GM12865 (cell line): Measurements from ENCODE around the gene CRAMP1.

Source experiments
- DNase-seq: peaks from one replicate; pipeline ENCODE4 v3.0.0; 2010; ENCODE audit warnings: low read depth
- H3K4me3 ChIP-seq: 2 replicates; pipeline ENCODE4 v1.5.1; 2011; ENCODE audit warnings: mild to moderate bottlenecking, low read depth, low read length, control low read depth
- TF ChIP-seq, protein P1 (sequence below): IDR thresholded peaks from 2 replicates; pipeline ENCODE4 v1.5.1; 2011; ENCODE audit warnings: low read length, control low read depth, low read depth, inconsistent platforms; ENCODE audit not compliant: insufficient read depth; ENCODE audit errors: missing control alignments

Gene CRAMP1

DNA sequence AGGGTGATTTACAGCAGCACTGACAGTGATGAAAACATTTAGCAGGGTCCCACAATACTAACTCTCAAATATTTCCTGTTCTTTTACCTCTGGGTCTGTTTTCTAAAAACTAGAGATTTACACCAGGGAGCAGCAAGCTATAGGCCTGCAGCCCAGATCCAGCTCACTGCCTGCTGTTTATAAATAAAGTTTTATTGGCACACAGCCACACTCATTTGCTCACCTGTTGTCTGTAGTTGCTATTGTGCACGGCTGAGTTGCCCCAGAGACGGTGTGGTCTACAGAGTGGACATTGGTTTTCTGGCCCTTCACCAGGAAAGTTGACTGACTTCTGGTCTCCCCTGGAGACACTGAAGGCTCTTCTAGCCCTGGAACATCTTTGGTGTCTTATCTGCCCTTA is 49.7 kb downstream of the CRAMP1 start:
- H3K4me3 ChIP-seq = no peak overlapping the region
- TF ChIP-seq, protein P1, sequence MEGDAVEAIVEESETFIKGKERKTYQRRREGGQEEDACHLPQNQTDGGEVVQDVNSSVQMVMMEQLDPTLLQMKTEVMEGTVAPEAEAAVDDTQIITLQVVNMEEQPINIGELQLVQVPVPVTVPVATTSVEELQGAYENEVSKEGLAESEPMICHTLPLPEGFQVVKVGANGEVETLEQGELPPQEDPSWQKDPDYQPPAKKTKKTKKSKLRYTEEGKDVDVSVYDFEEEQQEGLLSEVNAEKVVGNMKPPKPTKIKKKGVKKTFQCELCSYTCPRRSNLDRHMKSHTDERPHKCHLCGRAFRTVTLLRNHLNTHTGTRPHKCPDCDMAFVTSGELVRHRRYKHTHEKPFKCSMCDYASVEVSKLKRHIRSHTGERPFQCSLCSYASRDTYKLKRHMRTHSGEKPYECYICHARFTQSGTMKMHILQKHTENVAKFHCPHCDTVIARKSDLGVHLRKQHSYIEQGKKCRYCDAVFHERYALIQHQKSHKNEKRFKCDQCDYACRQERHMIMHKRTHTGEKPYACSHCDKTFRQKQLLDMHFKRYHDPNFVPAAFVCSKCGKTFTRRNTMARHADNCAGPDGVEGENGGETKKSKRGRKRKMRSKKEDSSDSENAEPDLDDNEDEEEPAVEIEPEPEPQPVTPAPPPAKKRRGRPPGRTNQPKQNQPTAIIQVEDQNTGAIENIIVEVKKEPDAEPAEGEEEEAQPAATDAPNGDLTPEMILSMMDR = no peak
- DNase-seq = no peak

DNA sequence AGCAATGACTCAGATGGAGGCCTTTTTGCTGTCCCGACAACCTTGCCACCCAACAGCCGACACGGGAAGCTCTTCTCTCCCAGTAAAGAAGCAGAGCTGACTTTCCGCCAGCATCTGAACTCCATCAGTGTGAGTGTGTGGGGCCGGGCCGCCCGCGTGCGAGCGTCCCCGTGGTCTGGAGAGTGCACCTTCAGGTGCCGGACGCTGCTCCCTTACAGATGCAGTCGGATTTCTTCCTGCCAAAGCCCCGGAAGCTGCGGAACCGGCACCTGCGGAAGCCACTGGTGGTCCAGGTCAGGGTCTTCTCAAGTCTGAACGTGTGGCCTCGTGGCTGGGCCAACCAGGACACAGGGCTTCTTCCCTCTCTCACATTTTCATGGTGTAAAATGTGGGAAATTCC is 50.4 kb downstream of the CRAMP1 start:
- TF ChIP-seq, protein P1 = no peak
- DNase-seq = no peak
- H3K4me3 ChIP-seq = no peak overlapping the region

DNA sequence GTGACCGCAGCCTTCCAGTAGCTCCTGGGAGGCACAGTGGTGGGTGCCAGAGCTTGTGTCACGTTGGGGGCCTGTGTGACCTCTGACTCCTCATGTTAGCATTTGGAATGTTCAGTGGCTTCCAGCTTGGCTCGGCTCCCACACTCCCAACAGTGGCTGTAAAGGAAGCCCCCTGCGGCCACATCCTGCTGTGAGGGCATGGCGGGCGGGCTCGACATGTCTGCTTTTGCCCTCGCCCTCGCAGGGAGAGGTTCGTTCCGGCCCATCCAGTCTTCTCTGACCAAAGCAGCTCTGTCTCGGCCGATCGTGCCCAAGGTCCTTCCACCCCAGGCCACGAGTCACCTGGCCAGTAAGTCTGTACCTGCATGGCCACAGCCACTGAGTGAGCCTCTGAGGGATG is 53.7 kb downstream of the CRAMP1 start:
- TF ChIP-seq, protein P1 = no peak
- no peak for DNase-seq
- no peak overlapping the region for H3K4me3 ChIP-seq

DNA sequence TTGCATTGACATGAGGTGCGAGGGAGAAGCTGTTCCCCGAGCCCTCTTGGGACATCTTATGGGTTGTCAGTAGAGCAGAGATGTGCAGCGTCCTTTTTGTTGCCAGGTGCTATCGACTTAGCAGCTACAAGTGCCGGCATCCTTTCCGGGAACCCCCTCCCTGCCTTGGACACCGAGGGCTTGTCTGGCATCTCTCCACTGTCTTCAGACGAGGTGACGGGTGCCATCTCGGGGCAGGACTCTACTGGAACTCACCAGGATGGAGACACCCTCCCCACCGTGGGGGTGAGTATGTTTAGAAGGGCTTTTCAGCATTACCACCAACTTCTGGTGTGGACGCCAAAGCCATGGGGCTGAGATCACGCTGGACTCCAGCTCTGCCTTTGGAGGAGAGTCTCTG is 54.2 kb downstream of the CRAMP1 start:
- DNase-seq = no peak
- TF ChIP-seq, protein P1 = no peak
- no peak overlapping the region for H3K4me3 ChIP-seq

DNA sequence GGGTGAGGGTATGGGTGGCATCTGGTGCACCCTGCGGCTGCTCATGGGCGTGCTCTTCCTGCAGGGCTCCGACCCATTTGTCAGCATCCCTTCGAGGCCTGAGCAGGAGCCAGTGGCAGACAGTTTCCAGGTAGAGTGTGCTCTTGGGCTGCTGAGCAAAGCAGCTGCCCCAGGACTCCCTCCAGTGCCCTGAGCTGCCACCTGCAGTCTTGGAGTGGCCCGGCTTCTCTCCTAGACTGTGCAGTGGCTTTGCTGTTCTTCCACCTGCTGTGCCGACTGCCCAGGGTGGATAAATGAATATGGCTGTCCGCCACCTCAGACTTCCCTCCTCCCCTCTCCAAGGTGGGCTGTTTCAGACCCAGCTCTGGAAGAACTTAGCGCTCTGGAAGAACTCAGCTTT is 55.1 kb downstream of the CRAMP1 start:
- DNase-seq = no peak
- TF ChIP-seq, protein P1 = no peak
- no peak overlapping the region for H3K4me3 ChIP-seq

DNA sequence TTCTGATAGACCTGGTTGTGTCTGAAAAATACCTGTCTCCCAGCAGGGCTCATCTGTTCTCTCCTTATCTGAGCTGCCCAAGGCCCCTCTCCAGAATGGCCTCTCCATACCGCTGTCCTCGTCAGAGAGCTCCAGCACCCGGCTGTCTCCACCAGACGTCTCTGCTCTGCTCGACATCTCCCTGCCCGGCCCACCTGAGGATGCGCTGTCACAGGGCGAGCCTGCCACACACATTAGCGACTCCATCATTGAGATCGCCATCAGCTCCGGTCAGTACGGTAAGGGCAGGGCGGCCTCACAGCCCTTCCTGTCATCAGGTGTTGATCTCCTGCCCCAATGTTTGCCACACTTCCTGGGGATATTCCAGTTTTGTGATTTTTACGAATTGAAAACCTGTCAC is 55.8 kb downstream of the CRAMP1 start:
- H3K4me3 ChIP-seq = no peak overlapping the region
- TF ChIP-seq, protein P1 = no peak
- no peak for DNase-seq

DNA sequence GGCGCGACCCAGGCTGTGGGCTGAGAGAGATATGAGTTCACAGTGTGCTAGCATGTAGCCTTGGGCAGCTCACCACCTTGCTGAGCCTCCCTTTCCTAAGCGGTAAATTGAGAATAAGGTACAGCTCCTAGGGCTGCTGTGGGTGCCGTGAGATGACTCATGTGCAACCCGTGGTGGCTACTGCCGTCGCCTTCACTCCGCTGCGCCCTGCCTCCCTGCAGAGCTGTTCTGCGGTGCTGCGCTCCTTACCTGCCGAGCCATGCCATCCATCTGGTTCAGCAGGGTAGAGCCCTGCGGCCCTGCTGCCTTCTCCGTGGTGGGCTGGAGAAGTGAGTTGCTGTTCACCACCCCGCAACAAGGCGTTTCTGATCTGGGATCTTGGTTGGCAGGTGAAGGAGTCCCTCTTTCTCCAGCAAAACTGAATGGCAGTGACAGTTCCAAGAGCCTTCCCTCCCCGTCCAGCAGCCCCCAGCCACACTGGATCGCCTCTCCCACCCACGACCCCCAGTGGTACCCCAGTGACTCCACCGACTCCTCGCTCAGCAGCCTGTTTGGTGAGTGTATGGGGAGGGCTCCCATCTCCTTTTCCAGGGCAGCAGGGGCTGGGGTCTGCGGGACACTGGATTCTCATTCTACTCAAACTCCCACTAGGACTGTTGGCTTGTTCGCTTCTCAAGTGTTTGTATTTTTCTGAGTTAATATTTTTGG is 56.6 kb downstream of the CRAMP1 start:
- H3K4me3 ChIP-seq = no peak overlapping the region
- no peak for DNase-seq
- TF ChIP-seq, protein P1 = no peak
